Activated naive CD8-positive, alpha-beta T cell treated with anti-CD3 and anti-CD28 coated beads for 36 hours (primary cell): ENCODE data around the gene NENF. TPM values are rescaled to one million over a fixed set of nuclear protein-coding genes. Genes with fewer than 3 reads are reported as not detected.

Source experiments
- DNase-seq: peaks from one replicate; pipeline ENCODE4 v3.0.0; 2021
- H3K27ac Mint-ChIP-seq: one replicate; pipeline ENCODE4 v1.8.0; 2022; ENCODE audit warnings: mild to moderate bottlenecking, moderate library complexity, mixed read lengths
- H3K27me3 Mint-ChIP-seq: one replicate; pipeline ENCODE4 v1.8.0; 2022; ENCODE audit warnings: mild to moderate bottlenecking, mixed read lengths
- H3K36me3 Mint-ChIP-seq: one replicate; pipeline ENCODE4 v1.8.0; 2021; ENCODE audit warnings: mild to moderate bottlenecking, mixed read lengths
- H3K4me1 Mint-ChIP-seq: one replicate; pipeline ENCODE4 v1.8.0; 2021; ENCODE audit warnings: mixed read lengths
- H3K4me3 Mint-ChIP-seq: one replicate; pipeline ENCODE4 v1.8.0; 2022; ENCODE audit warnings: mild to moderate bottlenecking, moderate library complexity, mixed read lengths
- H3K9me3 Mint-ChIP-seq: one replicate; pipeline ENCODE4 v1.8.0; 2022; ENCODE audit warnings: mixed read lengths
- total RNA-seq, 2 experiments: library from RNA; stranded (reverse); gene quantifications; one replicate each; pipeline ENCODE4 v1.2.3, GENCODE V29; 2021

NENF gene
- total RNA-seq, 2 experiments from 2014 or later = 36.4 to 38.7 TPM

DNA sequence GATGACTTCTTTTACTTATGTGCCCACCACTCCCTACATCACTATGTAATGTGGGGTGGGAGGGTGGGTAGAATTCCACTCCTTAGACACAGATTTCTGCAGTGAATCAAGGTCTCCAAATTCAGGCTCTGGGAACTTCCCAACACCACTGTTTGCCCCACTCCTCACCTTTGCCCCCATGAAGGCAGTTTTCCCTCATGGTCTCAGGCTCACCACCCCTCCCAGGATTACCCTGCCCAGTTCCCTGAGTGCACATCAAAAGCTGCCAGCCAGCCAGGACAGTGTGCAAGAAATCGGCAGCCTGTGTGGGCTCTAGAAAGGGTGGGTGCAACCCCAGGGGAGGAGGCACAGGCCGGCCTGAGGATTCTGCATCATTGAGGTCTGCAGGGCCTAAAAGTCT, 14.8 kb downstream of the NENF start:
- Mint-ChIP-seq H3K27ac (no peak overlapping the region), H3K36me3 (peaks cover 8% of the 10 kb centered on the region), H3K9me3 (no peaks in the 10 kb centered on the region), H3K4me3 (no peak overlapping the region), H3K27me3 (no peaks in the 10 kb centered on the region), H3K4me1 (no peaks in the 10 kb centered on the region)
- no peak for DNase-seq

DNA sequence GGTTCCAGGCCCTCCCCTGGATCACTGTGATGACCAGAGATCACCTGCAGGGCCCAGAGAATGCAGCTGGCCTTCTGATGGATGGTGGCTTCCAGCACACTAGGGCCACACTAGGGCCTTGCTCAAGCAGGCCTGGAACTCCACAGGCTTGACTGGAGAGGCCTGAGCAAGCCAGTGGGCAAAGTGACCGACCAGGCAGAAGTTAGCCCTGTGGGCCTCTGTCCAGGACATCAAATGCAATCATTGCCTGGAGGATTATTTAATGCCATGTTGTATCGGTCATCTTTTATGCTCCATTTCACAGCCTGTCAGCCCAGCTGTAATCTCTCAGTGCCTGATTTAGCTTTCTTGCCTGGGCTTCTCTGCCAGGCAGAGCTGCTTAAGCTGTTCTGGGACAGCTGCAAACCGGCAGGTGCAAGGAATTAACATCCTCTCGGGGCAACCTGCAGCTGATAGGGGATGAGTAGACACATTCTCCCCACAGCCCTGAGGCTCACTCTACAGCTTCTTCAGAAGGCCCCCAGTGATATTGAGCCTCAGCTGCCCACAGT, 17.7 kb downstream of the NENF start:
- DNase-seq = no peak
- peaks cover 2% of the 10 kb centered on the region for H3K4me1 Mint-ChIP-seq
- H3K27ac Mint-ChIP-seq = no peak overlapping the region
- no peak overlapping the region for H3K4me3 Mint-ChIP-seq
- H3K27me3 Mint-ChIP-seq = no peaks in the 10 kb centered on the region
- peaks cover 2% of the 10 kb centered on the region for H3K36me3 Mint-ChIP-seq
- H3K9me3 Mint-ChIP-seq = no peaks in the 10 kb centered on the region

DNA sequence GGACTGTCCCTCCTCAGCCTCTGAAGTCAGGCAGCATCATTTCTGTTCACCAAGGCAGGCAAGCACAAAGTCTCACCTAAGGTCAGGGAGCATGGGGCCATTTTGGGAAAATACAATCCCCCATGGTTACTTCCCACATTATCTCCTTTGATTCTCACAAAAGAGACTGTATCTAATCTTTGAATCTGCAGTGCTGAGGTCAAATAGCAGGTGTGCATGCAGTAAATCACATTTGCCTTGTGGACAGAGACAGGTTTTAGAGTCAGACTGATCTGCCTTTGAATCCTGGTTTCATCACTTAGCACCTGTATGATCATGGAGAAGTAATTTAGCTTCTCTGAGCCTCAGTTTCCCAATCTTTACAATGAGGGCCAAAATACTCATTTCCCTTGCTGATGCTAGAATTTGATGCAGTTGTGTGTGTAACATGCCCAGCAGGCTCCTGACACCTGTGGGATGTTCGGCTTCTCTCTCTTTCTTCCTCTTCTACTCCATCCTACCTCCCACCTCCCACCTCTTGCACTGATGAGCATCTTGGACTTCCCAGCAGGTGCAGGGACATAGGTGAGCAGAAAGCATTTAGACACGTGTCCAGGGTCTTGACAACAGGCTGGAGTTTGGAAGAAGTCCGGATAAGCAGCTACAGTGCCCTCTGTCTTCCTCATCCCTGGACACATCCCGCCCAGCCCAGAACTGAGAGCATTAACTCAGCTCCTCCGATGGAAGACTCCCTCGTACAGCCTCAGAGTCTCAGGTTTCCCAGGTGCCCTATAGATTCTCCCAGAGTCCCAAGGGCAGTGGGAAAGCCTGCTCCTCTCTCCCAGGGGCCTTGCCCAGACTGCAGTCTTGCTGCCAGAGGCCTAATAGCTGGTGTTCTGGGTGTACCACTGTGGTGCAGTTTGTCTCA, 18.9 kb downstream of the NENF start:
- DNase-seq = no peak
- Mint-ChIP-seq H3K9me3 (no peaks in the 10 kb centered on the region), H3K27ac (no peak overlapping the region), H3K4me3 (no peak overlapping the region), H3K36me3 (no peaks in the 10 kb centered on the region), H3K27me3 (no peaks in the 10 kb centered on the region), H3K4me1 (peaks cover 2% of the 10 kb centered on the region)

DNA sequence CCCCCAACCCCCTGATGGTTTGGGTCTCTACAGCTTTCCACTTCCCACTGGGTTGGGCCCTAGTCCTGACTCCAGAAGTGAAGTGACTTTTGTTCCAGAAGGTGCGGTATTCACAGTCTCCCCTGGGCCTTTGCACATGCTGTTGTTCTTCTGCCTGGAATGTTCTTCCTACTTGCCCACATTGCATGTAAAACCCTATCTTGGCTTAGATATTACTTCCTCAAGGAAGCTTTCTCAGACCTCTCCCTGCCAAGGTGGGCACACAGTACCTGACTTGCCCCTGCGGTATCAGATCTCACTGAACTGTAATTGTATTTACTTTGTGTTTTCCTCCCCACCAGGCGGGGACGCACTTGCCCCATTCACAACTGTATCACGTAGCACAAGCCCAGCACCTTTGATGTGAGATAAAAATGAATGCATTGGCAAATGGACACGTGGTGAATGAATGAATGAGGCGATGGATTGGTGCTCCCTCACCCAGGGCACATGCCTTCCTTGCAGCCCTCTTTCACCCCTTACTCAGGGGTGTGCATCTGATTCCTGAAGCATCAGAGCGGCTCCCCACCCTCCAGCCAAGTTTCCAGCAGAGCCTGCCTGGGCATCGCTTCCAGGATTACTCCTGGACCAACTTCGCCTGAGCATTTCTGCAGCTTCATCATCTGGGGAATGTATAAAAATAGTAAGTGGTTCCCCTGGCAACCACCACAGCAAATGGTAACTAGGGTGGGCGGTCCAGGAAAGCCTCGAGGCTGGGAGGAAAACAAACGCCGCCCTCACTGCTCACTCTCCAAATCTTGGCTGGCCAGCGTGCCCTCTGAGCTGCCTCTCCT, 19.8 kb downstream of the NENF start:
- Mint-ChIP-seq H3K4me3 (no peak overlapping the region), H3K36me3 (no peaks in the 10 kb centered on the region), H3K27me3 (no peaks in the 10 kb centered on the region), H3K27ac (no peak overlapping the region), H3K9me3 (no peaks in the 10 kb centered on the region), H3K4me1 (peaks cover 2% of the 10 kb centered on the region)
- DNase-seq = no peak

DNA sequence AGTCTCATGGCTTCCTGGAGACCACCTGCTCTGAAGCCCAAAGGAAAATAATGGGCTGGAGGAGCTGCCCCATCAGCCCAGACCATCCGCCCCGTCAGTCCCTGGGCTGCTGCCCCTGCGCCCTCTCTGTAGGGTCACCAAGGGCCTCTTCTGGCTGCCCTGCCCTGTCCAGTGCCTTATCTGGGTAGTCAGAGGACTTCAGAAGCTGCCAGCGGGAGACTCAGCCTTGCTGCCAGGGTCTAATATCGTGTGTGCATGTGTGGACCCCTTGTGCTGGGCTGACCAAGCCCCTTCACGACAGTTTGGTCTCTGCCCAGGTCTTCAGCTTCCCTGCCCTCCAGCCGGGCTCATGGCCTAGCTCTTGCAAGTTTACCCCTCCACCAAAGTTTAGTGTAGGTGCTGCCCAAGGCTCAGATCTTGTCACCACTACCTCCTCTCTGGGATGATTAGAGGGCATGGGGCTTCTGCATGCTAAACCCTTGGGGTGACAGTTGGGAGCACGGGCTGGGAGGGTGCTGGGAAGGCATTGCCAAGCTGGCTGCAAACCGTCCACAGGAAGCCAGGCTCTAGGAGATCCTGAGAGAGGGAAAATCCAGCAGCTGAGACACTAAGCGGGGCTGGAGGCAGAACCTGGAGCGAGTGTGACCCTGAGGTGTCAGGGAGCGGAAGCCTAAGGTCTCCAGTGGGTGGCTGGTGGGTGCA, 20.6 kb downstream of the NENF start:
- peaks cover 2% of the 10 kb centered on the region for H3K4me1 Mint-ChIP-seq
- DNase-seq = no peak
- no peaks in the 10 kb centered on the region for H3K9me3 Mint-ChIP-seq
- H3K36me3 Mint-ChIP-seq = no peaks in the 10 kb centered on the region
- H3K27ac Mint-ChIP-seq = no peak overlapping the region
- H3K4me3 Mint-ChIP-seq = no peak overlapping the region
- no peaks in the 10 kb centered on the region for H3K27me3 Mint-ChIP-seq

DNA sequence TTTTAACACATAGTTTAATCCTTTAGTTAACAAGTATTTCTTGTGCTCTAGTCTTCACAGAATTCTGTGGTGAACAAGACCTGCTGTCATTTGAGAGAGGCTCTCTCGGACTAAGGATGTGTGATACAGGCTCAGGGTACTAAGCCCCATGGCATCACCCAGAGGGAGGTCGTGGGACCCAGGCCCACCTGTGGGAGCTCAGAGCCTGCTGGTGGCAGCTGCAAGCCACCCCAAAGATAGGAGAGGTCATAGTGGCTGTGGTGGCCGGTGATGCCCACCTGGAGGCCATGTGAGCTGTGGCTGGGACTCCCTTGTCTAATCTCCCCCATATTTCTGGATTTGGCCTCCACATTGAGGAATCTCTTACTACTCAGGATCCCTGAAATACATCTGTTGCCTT, 22.0 kb downstream of the NENF start:
- Mint-ChIP-seq H3K4me3 (no peak overlapping the region), H3K9me3 (no peaks in the 10 kb centered on the region), H3K4me1 (peaks cover 6% of the 10 kb centered on the region), H3K27ac (no peak overlapping the region), H3K36me3 (no peaks in the 10 kb centered on the region), H3K27me3 (no peaks in the 10 kb centered on the region)
- no peak for DNase-seq

DNA sequence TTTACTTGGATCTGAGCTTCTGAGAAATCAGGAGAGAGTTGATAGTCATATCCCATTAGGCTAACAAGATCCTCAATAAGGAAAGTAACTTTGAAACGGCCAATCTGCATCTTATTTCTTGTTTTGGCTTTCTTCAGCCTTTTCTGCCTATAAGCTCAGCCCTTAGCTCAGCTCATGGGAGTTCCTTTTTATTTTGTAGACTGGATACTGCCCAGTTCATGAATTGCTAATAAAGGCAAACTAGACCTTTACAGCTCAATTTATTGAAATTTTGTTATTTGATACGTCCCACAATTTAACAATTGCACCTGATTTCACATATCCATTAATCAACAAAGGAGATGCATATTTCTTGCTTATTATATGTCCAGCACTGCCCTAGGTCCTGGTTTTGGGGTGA, 22.7 kb downstream of the NENF start:
- Mint-ChIP-seq H3K4me1 (peaks cover 6% of the 10 kb centered on the region), H3K27ac (no peak overlapping the region), H3K9me3 (no peaks in the 10 kb centered on the region), H3K27me3 (no peaks in the 10 kb centered on the region), H3K36me3 (no peaks in the 10 kb centered on the region), H3K4me3 (no peak overlapping the region)
- no peak for DNase-seq

DNA sequence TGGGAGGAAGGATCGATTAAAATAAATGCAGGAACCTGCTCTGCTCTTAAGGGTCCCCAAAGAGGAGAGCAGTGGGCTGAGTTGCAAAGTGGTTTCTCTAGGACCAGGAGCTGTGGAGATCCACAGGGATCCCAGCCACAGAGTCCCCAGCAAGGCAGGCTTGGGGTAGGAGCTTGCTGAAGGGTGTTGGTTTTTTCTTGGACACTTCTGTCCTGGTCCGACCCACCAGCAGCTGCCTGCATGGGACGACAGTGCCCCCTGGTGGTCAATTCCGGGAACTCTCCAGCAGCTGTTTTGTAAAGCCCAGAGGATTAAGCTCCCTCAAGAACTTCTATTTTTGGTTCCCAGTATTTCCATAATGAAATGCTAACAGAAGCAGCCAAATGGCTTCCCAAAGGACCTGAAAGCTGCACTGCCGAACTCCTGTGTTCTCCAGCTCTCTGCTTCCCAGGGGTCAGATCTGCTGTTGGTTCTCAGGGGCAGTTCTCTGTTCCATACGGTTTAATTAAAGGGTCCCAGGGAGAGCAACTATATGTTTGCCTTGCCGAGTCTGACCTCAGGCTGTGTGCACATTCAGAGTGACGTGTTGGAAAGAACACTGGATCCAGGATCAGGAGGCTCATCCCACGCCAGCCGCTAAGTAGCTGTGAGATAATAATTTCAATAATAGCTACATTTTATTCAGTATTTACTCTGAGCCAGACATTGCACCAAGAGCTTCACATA, 23.2 kb downstream of the NENF start:
- Mint-ChIP-seq H3K9me3 (no peaks in the 10 kb centered on the region), H3K36me3 (no peaks in the 10 kb centered on the region), H3K27me3 (no peaks in the 10 kb centered on the region), H3K4me3 (no peak overlapping the region), H3K27ac (no peak overlapping the region), H3K4me1 (peaks cover 6% of the 10 kb centered on the region)
- peak; percentile 76 for DNase-seq

DNA sequence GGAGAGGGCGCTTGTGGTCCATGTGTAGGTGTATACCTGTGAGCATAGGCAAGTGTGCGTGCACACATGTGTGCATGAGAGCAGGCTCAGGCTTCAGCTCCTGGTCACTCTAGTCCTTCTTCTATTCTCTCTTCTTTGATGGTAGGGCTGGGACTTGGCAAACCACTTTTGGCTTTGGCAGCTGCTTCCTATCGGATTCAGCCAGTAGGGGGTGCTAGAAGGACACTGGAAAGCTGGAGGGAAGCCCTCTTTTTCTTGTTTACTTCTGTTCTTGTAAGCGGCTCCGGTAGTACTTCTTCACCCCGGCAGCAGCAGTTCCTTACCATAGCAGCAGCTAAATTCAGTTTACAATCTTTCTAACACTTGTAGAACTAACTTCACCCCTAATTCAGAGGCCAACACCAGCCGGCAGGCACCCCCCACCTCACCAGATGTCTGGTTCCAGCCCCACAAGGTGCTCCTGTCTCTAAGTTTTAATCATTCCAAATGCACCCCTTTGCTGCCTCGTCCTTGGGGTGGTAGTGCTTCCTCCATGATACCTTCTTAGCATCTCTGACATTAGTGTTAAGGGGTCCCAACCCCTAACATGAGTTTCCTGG, 25.1 kb downstream of the NENF start:
- DNase-seq = peak; percentile 62
- peaks cover 4% of the 10 kb centered on the region for H3K4me1 Mint-ChIP-seq

DNA sequence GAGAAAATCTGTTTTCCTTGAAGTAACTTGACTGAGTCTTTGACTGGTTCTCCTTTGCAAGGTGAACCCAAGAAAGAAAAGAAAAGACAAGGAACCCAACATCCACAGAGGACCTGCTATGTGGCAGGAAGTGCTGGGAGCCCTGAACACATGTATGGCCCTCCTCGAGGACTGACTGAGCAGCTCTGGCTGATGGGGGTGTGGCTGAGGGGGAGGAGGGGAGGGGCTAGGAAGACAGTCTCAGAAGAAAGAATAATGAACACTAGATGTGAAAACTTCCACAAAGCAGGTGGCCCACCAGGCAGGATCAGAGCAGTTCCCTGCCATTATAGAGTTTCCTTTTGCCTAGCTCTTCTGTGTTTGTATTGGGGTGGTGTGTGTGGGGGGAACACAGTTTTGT, 26.1 kb downstream of the NENF start:
- Mint-ChIP-seq H3K4me3 (no peak overlapping the region), H3K27me3 (no peaks in the 10 kb centered on the region), H3K27ac (no peak overlapping the region), H3K4me1 (peaks cover 4% of the 10 kb centered on the region), H3K36me3 (no peaks in the 10 kb centered on the region), H3K9me3 (no peaks in the 10 kb centered on the region)
- DNase-seq = no peak

More for the DNA sequence above, 25.1 kb downstream of the NENF start:
- Mint-ChIP-seq H3K36me3 (no peaks in the 10 kb centered on the region), H3K4me3 (no peak overlapping the region), H3K27me3 (no peaks in the 10 kb centered on the region), H3K9me3 (no peaks in the 10 kb centered on the region), H3K27ac (no peak overlapping the region)

DNA sequence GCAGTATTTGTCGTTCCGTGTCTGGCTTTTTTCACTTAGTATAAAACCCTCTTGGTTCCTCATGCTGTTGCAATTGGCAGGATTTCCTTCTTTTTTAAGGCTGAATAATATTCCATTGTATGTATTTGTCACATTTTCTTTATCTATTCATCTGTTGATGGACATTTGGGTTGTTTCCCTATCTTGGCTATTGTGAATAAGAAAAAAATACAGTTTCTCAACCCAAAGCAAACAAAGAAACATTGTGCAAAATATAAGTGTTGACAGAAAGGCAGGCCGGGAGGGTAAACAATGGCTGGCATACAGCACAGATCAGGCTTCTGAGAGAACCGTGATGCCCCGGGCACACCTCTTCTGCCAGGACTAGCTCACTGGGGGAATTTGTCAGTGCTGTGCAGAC, 26.9 kb downstream of the NENF start:
- Mint-ChIP-seq H3K4me1 (peaks cover 4% of the 10 kb centered on the region), H3K36me3 (no peaks in the 10 kb centered on the region), H3K27me3 (no peaks in the 10 kb centered on the region), H3K9me3 (no peaks in the 10 kb centered on the region), H3K27ac (no peak overlapping the region), H3K4me3 (no peak overlapping the region)
- DNase-seq = no peak

DNA sequence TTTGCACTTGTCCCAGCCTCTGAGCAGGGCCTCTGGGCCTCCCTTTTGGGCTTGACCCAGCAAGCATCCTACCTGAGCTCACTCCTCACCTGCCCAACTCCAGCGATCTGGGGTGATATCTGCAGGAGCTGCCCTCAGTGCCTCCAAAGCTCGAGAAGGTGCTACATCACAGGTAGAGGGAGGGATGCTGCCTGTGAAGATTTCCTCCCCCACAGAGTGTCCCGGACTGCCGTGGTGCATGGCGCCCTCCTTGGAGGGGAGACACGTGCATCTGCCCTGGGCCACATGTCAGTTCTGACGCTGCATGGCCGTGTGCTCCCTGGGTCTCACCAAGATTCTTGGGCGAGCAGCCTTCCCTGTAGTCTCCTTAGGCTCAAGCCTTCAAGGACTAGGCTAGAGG, 27.7 kb downstream of the NENF start:
- Mint-ChIP-seq H3K9me3 (no peaks in the 10 kb centered on the region), H3K4me1 (peaks cover 4% of the 10 kb centered on the region), H3K27ac (no peak overlapping the region), H3K36me3 (no peaks in the 10 kb centered on the region), H3K27me3 (no peaks in the 10 kb centered on the region), H3K4me3 (no peak overlapping the region)
- no peak for DNase-seq

DNA sequence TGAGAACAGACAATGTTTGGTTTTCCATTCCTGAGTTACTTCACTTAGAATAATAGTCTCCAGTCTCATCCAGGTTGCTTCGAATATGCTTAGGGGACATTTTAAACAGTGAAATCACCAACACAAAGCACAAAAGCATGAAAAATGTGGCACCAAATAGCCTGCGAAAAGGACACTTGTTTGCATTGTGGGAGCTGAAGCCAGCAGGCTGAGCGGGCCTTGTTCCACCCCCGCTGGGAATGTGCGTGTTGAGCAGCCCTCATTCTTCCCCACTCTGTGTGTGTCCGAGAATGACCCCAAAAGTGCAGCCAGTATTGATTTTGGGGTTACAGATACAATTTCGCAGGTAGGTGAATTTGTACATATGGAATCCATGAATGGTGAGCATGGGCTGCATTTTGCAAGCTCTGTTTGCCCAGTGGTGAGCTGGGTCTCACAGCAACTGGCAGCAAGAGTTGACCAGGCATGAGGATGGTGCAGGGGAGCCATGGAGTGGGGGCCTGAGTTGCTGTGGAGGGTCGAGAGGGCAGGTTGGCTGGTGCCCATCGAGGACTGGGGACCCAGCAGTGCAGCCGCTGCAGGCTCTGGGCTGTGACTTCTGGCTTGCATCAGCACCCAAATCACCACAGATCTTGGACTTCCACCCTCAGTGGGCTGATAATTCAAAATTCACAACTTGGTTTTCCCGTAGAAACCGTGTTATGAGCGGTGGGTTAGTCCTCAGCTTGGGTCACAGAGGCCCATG, 29.4 kb downstream of the NENF start:
- Mint-ChIP-seq H3K9me3 (no peaks in the 10 kb centered on the region), H3K4me3 (no peak overlapping the region), H3K27ac (no peak overlapping the region)

More for the DNA sequence above, 29.4 kb downstream of the NENF start:
- Mint-ChIP-seq H3K36me3 (no peaks in the 10 kb centered on the region), H3K27me3 (no peaks in the 10 kb centered on the region), H3K4me1 (peaks cover 4% of the 10 kb centered on the region)
- DNase-seq = no peak
